Fibroblast of skin of left quadriceps (primary cell): Measurements from ENCODE around the gene GLS.
"Not testable (repeated sequence)": the region's sequence is repeated elsewhere in the genome, so short reads cannot be mapped to it uniquely, and the experiment has no call there.

Experiments
- DNase-seq, 2 experiments: peaks; one replicate each; pipeline ENCODE4 v3.0.0-alpha.2; 2013; ENCODE audit warnings: low read depth in 2 of 2

GLS gene

DNA sequence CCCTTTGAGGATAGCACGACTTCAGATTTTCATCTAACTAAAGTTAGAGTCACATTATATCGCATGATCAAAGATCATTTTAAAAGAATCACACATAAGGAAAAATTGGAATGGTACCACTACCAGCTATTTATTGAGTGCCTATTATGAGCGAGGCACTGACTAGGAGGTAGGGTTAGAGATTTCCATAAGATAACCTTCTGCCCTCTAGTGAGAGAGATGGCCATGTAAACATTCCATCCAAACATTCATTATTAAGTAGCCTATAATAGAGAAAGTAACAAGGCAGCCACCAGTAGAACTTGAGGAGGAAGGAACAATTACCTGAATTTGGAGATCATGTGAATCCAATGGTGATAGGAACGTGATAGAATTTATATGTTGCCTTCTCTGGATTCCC lies 25.4 kb upstream of the GLS start:
- DNase-seq = no peak

DNA sequence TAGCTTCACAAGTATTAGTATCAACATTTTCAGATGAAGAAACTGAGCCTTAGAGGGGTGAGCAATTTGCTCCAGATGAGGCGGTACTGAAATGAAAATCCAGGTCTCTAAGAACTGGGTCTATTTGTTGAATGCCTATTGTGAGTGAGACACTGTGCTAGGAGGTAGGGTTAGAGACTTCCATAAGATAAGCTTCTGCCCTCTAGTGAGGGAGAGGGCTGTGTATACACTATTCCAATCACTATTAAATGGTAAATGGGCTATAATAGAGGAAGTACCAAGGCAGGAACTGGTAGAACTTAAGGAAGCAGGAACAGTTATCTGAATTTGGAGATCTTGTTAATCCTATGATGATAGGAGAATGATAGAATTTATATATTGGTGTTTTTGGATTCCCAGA lies 23.6 kb upstream of the GLS start:
- no peak for DNase-seq

DNA sequence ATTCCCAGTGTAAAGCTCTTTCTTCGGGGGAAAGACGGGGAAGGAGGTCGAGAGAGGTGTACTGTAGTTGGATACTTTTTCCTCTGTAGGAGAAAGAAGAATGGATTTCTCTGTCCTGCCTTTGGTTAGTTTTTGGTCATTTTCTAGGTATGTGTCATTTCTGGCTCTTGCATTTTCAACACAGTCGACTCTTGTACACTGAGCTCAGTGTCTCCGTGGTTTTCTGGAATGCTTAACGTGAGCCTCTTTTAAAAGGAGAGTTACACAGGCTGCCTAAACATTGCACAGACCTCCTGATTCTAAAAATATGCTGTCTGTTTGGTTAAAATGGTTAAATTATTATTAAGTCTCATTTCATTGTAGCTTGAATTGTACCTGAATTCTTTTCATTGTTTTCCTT lies 21.8 kb upstream of the GLS start:
- DNase-seq = peak; percentile 81 to 83

DNA sequence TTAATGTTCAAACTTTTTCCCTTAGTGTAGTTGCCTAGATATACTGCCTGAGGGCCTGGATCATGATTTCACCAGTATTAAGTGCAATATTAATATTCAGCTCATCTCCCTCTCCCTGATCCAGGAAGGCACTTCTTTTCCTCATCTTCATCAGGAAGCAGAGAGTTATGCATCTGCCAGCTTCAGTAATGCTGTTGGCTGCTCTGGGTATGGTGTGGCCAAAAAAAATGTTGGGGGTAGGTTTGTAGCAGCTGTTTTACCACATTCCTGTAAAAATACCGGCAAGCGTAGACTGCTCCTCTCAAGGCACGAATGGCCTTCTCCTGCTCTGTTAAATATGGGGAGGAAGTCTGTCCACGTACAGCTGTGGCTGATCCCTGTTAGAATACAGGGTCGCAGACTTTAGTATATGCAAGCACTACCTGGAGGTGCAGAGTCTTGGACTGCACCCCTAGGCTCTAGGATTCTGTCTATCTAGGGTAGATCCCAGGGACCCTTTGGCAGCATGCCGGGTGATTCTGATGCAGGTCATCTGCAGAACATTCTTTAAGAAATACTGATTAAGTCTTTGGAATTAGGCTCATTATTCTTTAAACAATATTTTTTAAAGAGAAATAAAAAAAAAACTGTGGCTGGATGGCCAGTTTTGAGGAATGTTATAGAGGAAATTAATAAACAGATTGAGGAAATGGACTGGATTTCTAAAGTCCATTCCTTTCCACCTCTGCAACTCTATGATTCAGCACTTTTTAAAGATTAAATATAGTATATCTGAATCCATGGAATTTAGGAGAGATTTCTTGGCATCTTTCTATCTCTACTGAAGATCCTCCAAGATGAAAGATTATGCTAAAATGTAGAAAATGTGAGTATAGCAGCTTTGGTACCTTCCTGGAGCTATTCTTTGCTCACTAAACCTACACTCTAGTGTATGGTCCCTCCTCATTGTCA lies 21.0 kb upstream of the GLS start:
- no peak for DNase-seq

DNA sequence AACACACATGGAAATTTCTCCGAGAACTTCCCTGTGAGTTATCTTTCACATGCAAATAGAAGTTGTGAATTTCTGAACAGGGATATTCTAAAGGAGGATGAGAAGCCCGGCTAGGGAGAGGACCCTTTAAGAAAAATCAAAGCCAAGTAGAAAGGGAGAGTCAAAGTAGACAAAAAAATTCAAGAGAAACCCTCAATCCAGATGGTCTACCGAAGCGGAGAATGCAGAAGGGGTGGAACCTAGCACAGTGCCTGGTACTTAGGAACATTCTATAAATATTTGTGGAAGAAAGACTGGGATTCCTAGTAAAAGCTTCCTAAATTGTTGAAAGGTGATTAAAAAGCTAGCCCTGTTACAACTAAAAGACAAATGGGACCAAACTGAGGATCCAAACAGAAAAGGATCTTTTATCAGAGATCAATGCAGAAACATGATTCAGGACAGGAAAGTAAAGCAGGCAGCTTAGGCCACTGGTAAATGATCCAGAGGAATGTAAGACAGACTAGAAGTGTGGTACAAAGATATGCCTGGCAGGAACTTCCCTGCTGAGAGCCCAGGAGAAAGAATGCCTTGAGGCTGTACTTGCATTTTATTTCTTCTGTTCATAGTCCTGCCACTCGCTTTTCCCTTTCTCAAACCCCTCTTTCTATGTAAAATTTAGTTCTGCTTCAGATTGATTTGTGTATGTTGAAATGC lies 19.5 kb upstream of the GLS start:
- peak in 1 of 2 experiments; percentile 69 for DNase-seq

DNA sequence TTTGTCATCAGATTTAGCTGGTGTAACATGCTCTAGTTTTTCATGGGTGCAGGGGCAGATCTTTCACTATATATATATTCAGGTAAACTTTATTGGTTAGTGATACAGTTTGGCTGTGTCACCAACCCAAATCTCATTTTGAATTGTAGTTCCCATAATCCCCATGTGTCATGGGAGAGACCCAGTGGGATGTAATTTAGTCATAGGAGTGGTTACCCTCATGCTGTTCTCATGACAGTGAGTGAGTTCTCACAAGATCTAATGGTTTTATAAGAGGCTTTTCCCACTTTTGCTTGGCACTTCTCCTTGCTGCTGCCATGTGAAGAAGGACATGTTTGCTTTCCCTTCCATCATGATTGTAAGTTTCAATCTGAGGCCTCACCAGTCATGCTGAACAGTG lies 18.5 kb upstream of the GLS start:
- DNase-seq = not testable (repeated sequence)

DNA sequence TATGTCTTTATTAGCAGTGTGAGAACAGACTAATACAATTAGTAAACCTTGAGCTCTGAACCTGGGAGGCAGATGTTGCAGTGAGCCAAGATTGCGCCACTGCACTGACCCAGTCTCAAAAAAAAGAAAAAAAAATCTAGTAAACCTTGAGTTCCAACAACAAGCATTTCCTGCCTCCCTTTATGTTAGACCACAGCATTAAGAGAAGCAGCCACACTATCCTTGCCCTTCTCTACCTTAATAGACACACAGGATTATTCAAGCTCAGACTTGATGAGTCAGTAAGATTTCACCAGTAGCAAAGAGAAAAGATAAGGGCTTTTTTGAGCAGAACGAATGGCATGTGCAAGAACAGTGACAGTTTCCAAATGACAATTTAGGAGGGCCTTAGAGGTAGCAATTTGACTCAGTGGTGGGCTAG lies 18.0 kb upstream of the GLS start:
- peak; percentile 59 to 63 for DNase-seq

DNA sequence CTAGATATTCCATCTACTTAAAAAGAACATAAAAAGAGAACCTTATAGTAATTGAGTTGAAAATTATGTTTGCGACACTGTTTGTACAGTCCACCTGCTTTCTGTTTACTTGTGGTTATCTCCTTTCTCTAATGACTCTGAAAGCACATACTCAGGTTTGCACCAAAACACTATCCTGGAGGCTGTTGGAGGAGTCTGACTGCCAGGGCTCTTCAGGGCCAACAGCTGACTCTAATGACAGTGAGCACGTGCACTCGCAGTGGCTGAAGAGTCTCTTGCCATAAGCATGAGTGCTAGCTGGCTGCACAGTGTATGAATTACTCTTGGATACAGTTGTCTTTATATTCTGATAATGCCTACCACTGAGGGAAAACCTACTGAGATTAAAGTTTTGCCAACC lies 16.7 kb upstream of the GLS start:
- no peak for DNase-seq

DNA sequence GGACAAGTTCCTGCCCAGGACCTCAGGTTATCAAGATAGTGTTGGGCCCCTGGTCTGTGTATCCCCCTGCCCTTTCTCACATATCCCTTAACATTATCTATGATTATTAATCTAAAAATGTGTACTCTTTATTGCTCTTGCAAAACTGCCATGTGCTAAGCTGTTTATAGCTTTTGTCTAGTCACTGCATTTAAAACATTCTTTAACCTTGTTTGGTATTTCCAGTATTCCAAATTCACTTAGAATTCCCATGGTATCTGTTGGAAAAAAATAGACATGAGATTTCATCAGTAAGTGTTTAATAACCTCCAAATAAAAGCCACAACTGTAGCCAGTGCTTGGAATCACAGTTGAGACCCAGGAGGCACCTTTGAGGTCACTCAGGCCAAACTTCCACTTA lies 16.2 kb upstream of the GLS start:
- peak; percentile 83 to 85 for DNase-seq

DNA sequence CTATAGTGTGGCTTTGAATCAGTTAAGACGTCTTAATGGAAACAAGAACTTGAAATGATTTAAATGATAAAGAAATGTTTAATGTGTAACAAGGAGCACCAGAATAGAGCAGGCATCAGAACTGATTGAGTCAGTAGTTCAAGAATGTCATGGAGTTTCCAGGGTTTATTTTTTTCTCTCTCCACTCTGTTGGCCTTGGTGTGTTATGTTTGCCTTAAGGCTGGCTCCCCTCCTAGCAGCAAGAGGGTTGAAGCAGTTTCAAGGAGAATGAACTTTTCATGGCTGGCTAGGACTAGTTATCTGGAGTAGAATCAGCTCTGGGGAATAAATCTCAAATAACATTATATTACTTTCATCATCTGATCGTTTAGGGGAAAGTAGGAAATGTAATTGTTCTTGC lies 13.4 kb upstream of the GLS start:
- DNase-seq = peak in 1 of 2 experiments; percentile 61

DNA sequence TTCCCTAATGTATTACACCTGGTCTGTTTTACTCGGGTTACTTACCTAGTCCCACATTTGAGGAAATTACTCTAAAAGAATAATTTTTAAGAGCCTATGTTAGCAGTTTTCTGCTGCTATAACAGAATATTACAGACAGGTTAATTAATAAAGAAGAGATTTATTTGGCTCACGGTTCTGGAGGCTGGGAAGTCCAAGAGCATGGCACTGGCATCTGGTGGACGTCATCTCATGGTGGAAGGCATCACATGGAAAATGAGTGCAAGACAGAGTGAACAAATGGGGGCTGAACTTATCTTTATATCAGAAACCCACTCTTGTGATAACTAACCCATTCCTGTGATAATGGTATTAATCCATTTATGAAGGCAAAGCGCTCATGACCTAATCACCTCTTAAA lies 12.8 kb upstream of the GLS start:
- DNase-seq = no peak

DNA sequence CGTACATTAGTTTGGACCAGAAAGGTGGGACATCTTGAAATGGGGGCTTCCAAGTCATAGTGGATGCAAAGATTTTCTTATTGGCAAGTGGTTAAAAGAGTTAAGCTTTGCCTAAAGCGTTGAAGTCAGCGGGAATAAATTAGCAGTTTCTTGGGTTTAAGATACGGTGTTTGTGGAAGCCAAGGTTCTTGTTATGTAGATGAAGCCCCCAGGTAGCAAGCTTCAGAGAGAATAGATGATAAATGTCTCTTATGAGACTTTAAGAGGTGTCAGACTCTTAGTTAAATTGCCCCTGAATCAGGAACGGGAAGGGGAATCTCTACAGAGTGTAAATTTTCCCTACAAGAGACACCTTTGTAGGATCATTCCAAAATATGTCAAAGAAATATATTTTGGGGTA lies 10.9 kb upstream of the GLS start:
- DNase-seq = no peak

DNA sequence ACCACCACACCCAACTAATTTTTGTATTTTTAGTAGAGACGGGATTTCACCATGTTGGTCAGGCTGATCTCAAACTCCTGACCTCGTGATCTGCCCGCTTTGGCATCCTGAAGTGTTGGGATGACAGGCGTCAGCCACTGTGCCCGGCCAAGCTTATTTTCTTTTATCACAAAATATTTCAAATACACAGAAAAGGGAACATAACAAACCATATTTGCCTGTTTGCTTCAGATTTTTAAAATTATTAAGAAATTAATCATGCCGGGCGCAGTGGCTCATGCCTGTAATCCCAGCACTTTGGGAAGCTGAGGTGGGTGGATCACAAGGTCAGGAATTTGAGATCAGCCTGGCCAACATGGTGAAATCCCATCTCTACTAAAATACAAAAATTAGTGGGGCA lies 7.2 kb upstream of the GLS start:
- not testable (repeated sequence) for DNase-seq

DNA sequence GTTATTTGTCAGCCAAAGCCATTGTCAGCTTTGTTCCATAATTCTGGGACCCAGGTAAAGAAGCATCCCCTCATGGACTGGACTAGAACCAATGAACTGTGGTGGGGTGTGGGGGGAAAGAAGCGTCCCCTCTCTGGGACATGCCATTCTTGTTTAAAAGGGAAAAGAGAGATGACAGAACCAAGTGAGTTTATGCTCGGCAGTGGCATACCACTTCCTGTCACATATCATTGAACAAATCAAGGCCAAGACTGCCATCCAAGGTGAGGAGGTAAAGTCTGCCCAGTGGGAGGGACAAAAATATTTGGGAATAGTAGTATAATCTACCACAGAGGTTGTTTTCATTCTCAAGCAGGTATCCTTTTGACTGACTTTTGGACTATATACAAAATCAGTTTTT lies 4.7 kb upstream of the GLS start:
- DNase-seq = no peak

DNA sequence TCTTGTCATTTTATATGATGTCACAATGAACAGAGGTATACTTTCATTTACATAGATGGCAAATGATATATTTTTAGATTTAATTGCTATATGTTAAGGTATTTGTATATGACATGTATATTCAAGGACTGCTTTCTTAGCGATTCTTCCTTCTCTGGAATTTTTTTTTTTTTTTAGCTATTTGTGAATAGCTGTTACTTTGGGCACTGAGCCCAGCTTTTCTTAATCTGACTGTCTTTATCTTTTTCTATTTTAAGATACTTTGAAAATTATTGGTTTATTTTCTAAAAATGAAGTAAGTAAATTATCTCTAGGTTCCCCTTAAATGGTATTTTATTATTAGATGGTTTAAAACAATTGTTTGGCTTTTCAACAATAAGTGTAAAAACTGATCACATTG lies 4.0 kb upstream of the GLS start:
- no peak for DNase-seq

DNA sequence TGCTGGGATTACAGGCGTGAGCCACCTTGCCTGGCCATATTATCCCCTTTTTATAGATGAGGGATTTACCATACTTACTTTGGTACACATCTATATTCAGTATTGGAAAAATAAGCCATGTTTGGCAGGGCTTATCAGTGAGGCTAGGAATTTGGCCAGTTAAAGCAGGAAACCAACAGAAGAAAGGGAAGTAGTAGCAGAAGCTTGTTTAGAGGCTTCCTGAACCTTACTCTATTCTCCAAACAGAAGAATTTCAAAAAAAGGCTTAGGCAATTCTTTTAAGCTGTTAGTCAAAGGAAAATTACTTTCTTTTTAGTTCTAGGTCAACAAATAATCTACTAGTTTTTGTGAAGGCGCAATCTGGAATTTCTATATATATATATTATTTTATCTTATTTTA lies 3.2 kb upstream of the GLS start:
- DNase-seq = no peak

DNA sequence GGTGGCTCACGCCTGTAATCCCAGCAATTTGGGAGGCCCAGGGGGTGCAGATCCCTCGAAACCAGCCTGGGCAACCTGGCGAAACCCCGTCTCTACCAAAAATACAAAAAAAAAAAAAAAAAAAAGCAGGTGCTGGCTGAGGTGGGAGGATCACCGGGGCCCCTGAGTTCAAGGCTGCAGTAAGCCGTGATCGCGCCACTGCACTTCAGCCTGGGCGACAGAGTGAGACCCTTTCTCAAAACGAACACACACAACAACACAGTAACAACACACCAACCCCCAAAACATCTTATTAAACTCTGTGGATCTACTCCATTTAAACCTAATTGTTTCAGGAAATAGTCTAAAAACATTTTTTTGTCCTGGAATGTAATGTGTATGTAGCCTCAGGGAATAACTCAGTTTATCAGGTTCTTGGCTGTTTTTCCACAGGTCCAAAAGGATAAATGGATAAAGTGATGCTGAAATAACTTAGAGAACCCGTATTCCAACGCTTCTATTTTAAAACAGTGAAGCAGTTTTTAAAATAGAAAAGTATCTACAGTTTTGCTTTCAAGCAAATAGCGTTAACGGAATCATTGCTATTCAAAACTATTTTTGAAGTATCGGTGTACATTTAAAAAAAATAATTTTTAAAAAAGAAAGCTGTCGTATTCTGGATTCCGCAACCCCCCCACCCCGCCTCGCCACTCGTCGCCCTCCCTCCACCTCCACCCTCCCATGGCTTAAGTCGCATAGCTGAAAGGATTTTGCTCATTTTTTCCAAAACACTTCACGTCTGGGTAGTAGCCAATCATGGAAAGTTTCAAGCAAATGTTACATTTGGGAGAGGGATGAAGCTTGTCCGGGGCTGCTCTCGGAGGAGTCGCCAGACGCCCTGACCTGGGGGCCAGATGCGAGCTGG lies 895 bp upstream of the GLS start:
- no peak for DNase-seq

DNA sequence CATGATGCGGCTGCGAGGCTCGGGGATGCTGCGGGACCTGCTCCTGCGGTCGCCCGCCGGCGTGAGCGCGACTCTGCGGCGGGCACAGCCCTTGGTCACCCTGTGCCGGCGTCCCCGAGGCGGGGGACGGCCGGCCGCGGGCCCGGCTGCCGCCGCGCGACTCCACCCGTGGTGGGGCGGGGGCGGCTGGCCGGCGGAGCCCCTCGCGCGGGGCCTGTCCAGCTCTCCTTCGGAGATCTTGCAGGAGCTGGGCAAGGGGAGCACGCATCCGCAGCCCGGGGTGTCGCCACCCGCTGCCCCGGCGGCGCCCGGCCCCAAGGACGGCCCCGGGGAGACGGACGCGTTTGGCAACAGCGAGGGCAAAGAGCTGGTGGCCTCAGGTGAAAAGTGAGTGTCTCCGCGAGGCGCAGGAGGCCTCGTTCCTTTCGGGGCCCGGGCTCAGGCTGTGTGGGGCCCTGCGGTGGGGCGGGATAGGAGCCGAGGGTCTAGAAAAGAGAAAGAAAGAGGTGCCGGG lies 520 bp downstream of the GLS start:
- DNase-seq = no peak

DNA sequence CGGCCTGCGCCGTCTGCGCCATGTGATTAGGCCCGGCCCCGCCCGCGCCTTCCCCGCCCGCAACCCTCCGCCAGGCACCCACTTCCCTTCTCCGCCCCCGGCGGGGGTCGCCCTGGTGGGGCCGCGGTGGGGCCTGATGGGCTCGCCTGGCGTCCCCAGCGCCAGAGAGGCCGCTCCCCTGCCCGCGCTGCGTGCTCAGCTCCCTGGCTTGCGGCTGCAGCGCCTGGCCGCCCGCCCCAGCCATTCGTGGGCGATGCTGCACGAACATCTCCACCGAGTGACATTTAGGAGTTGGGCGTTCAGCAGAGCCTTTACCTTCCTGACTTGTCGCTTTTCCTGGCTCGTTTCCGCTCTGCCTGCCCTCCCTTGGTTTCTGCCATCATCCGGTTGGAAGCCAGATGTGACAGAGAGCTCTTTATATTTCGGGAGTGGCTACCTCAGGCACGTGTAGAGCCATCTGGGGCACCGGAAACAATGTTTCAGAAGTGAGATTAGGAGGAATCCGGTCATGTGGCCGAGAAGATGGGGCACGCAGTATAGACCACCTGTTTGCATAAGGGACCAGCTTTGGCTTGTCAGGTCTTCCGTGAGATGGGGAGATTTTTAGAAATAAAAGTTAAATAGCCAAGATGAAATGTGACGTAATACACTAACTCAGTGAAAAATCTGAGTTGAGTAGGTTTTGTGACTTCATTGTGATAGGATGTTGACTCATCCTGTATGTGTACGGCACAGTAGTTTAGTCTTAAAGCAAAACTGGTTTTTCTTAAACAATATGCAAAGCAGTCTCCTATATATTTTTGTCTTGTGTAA lies 1.2 kb downstream of the GLS start:
- no peak for DNase-seq

DNA sequence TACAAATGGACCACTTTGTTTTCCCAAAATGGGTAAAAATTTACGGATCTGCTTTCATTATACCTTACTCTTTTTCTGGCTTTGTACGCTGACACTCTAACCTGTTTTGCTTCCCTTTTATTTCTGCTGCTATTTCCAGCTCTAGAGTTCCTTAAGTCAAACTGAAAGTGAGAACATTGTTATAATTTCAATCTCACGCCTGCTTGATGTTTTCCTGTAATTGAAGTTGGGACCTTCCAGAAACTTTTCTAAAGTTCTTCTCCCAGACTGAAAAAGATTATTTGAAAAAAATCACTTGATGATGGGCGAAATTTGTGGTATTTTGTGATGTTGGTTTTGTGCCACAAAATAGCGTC lies 1.8 kb downstream of the GLS start:
- DNase-seq = no peak
